AG04450 (cell line): ENCODE measurements around the gene TIMELESS. TPM values are rescaled to one million over a fixed set of nuclear protein-coding genes. Genes with fewer than 3 reads are reported as not detected.
"Not testable (repeated sequence)": the region's sequence is repeated elsewhere in the genome, so short reads cannot be mapped to it uniquely, and the experiment has no call there.

Experiments
- CTCF ChIA-PET: fragments of 300-600, 350-600 bp; formaldehyde crosslinking; extraction: SDS; loops from one replicate; lab custom pipeline; 2022; ENCODE audit warnings: antibody characterized with exemption, inconsistent platforms; lab: Charles Lee
- POLR2A ChIA-PET: fragments of 350-600 bp; formaldehyde crosslinking; extraction: SDS; loops from one replicate; lab custom pipeline; 2021; ENCODE audit warnings: antibody characterized with exemption, inconsistent platforms; lab: Yijun Ruan, JAX
- DNase-seq: peaks from one replicate; pipeline ENCODE4 v3.0.0-alpha.2; 2011; ENCODE audit warnings: low read depth, low spot score
- H3K27ac ChIP-seq: one replicate; pipeline ENCODE4 v1.5.1; 2012; ENCODE audit warnings: low read depth, low read length, control low read depth
- H3K27me3 ChIP-seq: one replicate; pipeline ENCODE4 v1.6.0; 2012; ENCODE audit warnings: low read length; ENCODE audit not compliant: control insufficient read depth, insufficient read depth
- H3K4me3 ChIP-seq: 2 replicates; pipeline ENCODE4 v1.5.1; 2011; ENCODE audit warnings: mild to moderate bottlenecking, low read depth, low read length, control low read depth
- H3K9me3 ChIP-seq: 2 replicates; pipeline ENCODE4 v1.5.1; 2012; ENCODE audit warnings: low read length; ENCODE audit not compliant: control insufficient read depth, insufficient read depth
- CTCF ChIP-seq: IDR thresholded peaks from 2 replicates; pipeline ENCODE4 v1.5.1; 2011; ENCODE audit warnings: low read depth, low read length, control low read depth, inconsistent platforms
- polyA minus RNA-seq: library from RNA; depleted of rRNA, polyadenylated mRNA; stranded (reverse); fragments of >200 nt; gene quantifications from 2 replicates; pipeline ENCODE4 v1.2.3, GENCODE V29; 2011; rRNA and poly(A)+ RNA removed
- polyA plus RNA-seq: library from polyadenylated mRNA; depleted of rRNA; stranded (reverse); fragments of >200 nt; gene quantifications from 2 replicates; pipeline ENCODE4 v1.2.3, GENCODE V29; 2011; rRNA removed

TIMELESS gene
- polyA plus RNA-seq (2.0 and 3.3 TPM in 2 replicates), polyA minus RNA-seq (3.3 and 3.7 TPM in 2 replicates)

- Histone ChIP-seq H3K4me3 (peak within 1 kb of the TSS; percentile 83), H3K27me3 (peaks cover 8% of the 10 kb centered on the region), H3K9me3 (no peaks in the 10 kb centered on the region), H3K27ac (peak within 1 kb of the TSS; percentile 68)
- DNase-seq = peak; percentile 51
- ChIA-PET POLR2A (interaction anchor here (0.6 to 2.0 kb wide), 9 partner anchors 15 to 191 kb away, joined by 3 to 18 read pairs (median 5); partner anchors contain the start of genes ANKRD52, CNPY2, PAN2 and RBMS2), CTCF (interaction anchor here (0.5 to 3.4 kb wide), 5 partner anchors 12 to 188 kb away, joined by 4 to 24 read pairs (median 4); no protein-coding TSS in a partner anchor)
- TF ChIP-seq CTCF = peak; percentile 12; the same call in 1 of the 2 replicates
These were observed at the start of gene TIMELESS for GRCh38 chr12:56448860-56449621. TIMELESS (minus strand) TSS chr12:56449426; CDS start chr12:56434170, 15,256 bp downstream.

GRCh38 chr12:56498126-56498902, 49.1 kb upstream of the TIMELESS start:
- DNase-seq, H3K27ac ChIP-seq, H3K4me3 ChIP-seq, POLR2A ChIA-PET, H3K27me3 ChIP-seq: not testable (repeated sequence)
- H3K9me3 ChIP-seq = peaks cover 15% of the 10 kb centered on the region
- CTCF ChIA-PET = interaction anchor here (0.6 to 1.1 kb wide), 2 partner anchors 16 to 75 kb away, joined by 3 to 4 read pairs; no protein-coding TSS in a partner anchor

GRCh38 chr12:56496704-56497103, 47.5 kb upstream of the TIMELESS start:
- H3K27ac ChIP-seq, POLR2A ChIA-PET, DNase-seq, H3K27me3 ChIP-seq: not testable (repeated sequence)
- 0 out of 2 replicates have a peak overlapping the region, but pooled peaks have one; percentile 17 for H3K4me3 ChIP-seq
- CTCF ChIA-PET = interaction anchor here (1.0 to 1.7 kb wide), 7 partner anchors 9 to 140 kb away, joined by 3 to 9 read pairs (median 4); partner anchors contain the start of gene RBMS2
- peaks cover 15% of the 10 kb centered on the region for H3K9me3 ChIP-seq
- TF ChIP-seq CTCF = peak; percentile 41; the same call in 1 of the 2 replicates

- H3K27me3 ChIP-seq = peaks cover 23% of the 10 kb centered on the region
- POLR2A ChIA-PET, H3K4me3 ChIP-seq, DNase-seq, H3K27ac ChIP-seq, CTCF ChIA-PET: not testable (repeated sequence)
- peaks cover 15% of the 10 kb centered on the region for H3K9me3 ChIP-seq
These were observed 45.3 kb upstream of the TIMELESS start for GRCh38 chr12:56494481-56494880.

- H3K4me3 ChIP-seq, H3K27ac ChIP-seq, DNase-seq, CTCF ChIA-PET, POLR2A ChIA-PET: not testable (repeated sequence)
- H3K27me3 ChIP-seq = peaks cover 27% of the 10 kb centered on the region
- H3K9me3 ChIP-seq = peaks cover 15% of the 10 kb centered on the region
These were observed 44.8 kb upstream of the TIMELESS start for GRCh38 chr12:56494106-56494415.

- POLR2A ChIA-PET, H3K4me3 ChIP-seq, CTCF ChIA-PET, H3K27ac ChIP-seq, DNase-seq: not testable (repeated sequence)
- H3K9me3 ChIP-seq = peaks cover 19% of the 10 kb centered on the region
- peaks cover 32% of the 10 kb centered on the region for H3K27me3 ChIP-seq
These were observed 44.3 kb upstream of the TIMELESS start for GRCh38 chr12:56493409-56494105.
